ENCODE measurements around the gene GOLGA8A. TPM values are rescaled to one million over a fixed set of nuclear protein-coding genes. Genes with fewer than 3 reads are reported as not detected.

The GOLGA8A gene, protein sequence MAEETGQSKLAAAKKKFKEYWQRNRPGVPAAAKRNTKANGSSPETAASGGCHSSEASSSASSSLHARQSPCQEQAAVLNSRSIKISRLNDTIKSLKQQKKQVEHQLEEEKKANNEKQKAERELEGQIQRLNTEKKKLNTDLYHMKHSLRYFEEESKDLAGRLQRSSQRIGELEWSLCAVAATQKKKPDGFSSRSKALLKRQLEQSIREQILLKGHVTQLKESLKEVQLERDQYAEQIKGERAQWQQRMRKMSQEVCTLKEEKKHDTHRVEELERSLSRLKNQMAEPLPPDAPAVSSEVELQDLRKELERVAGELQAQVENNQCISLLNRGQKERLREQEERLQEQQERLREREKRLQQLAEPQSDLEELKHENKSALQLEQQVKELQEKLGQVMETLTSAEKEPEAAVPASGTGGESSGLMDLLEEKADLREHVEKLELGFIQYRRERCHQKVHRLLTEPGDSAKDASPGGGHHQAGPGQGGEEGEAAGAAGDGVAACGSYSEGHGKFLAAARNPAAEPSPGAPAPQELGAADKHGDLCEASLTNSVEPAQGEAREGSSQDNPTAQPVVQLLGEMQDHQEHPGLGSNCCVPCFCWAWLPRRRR
- total RNA-seq, result 12.0 and 21.2 TPM in 2 replicates

DNA sequence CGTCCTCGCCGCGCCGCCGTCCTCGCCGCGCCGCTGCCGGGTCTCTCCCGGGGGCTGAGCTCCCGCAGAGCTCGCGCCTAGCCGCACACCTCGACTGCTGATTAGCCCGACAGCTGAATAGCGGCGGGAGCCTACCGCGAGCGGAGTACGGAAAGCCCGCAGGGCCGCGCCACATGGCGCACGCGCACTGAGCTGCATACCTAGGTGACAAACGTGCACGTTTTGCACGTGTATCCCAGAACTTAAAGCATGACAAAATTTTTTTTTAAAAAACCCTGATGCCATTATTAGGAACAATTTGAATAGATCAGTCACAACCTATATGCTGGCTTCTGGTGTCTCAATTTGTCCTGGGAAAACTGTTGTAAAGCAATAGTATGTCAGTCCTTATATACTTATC, at the start of gene GOLGA8A:
Gene GOLGA8A (minus strand): TSS at position 122 of the 400 bp plus-strand sequence. CDS start 48,117 bp downstream, outside the sequence.

Other genes with a start within 250 kb of the GOLGA8A start
- gene KATNBL1, start 227.7 kb downstream of the GOLGA8A start, total RNA-seq, result 49.9 and 57.9 TPM in 2 replicates
- gene EMC4, start 212.8 kb downstream of the GOLGA8A start, total RNA-seq, result 131 and 198 TPM in 2 replicates
- gene SLC12A6, start 100.0 kb downstream of the GOLGA8A start, total RNA-seq, result 24.3 and 60.5 TPM in 2 replicates
- gene NOP10, start 94.7 kb downstream of the GOLGA8A start, total RNA-seq, result 122 and 168 TPM in 2 replicates
- not detected in 2 replicates for gene NUTM1, start 94.5 kb downstream of the GOLGA8A start, total RNA-seq
- 4.8 and 9.9 TPM in 2 replicates for gene LPCAT4, start 70.6 kb downstream of the GOLGA8A start, total RNA-seq
- 27.7 and 30.5 TPM in 2 replicates for gene GOLGA8B, start 145.8 kb upstream of the GOLGA8A start, total RNA-seq